ENCODE data around the gene GFRA1.
A peak's percentile ranks its signal among the peaks of the same experiment; 100 is the strongest.

The GFRA1 gene

GRCh38 chr10:116160271-116160670 lies 112.7 kb downstream of the GFRA1 start:
- DNase-seq (ENCODE audit: low read depth in 2 of 2) = no peak

GRCh38 chr10:116159197-116159596 lies 113.8 kb downstream of the GFRA1 start:
- DNase-seq (ENCODE audit: low read depth in 2 of 2) = no peak

- DNase-seq (ENCODE audit: low read depth in 2 of 2) = no peak
Observed at GRCh38 chr10:116158036-116158435, 115.0 kb downstream of the GFRA1 start.

GRCh38 chr10:116157485-116157884 lies 115.5 kb downstream of the GFRA1 start:
- DNase-seq (ENCODE audit: low read depth in 2 of 2) = no peak

GRCh38 chr10:116156819-116157218 lies 116.2 kb downstream of the GFRA1 start:
- DNase-seq (ENCODE audit: low read depth in 2 of 2) = no peak

GRCh38 chr10:116155191-116155590 lies 117.8 kb downstream of the GFRA1 start:
- no peak for DNase-seq (ENCODE audit: low read depth in 2 of 2)

GRCh38 chr10:116154651-116155050 lies 118.4 kb downstream of the GFRA1 start:
- DNase-seq (ENCODE audit: low read depth in 2 of 2) = no peak

GRCh38 chr10:116151076-116151475 lies 121.9 kb downstream of the GFRA1 start:
- DNase-seq (ENCODE audit: low read depth in 2 of 2) = no peak

GRCh38 chr10:116150606-116151005 lies 122.4 kb downstream of the GFRA1 start:
- no peak for DNase-seq (ENCODE audit: low read depth in 2 of 2)

- peak in 1 of 2 donors; percentile 7 for DNase-seq (ENCODE audit: low read depth in 2 of 2)
Observed at GRCh38 chr10:116147147-116147905, 125.7 kb downstream of the GFRA1 start.

GRCh38 chr10:116146372-116147140 lies 126.5 kb downstream of the GFRA1 start:
- DNase-seq (ENCODE audit: low read depth in 2 of 2) = no peak

- DNase-seq (ENCODE audit: low read depth in 2 of 2) = no peak
Observed at GRCh38 chr10:116143673-116144222, 129.3 kb downstream of the GFRA1 start.

- no peak for DNase-seq (ENCODE audit: low read depth in 2 of 2)
Observed at GRCh38 chr10:116141855-116142254, 131.2 kb downstream of the GFRA1 start.

- no peak for DNase-seq (ENCODE audit: low read depth in 2 of 2)
Observed at GRCh38 chr10:116141246-116141645, 131.8 kb downstream of the GFRA1 start.

GRCh38 chr10:116139886-116140285 lies 133.1 kb downstream of the GFRA1 start:
- no peak for DNase-seq (ENCODE audit: low read depth in 2 of 2)

GRCh38 chr10:116138897-116139296 lies 134.1 kb downstream of the GFRA1 start:
- no peak for DNase-seq (ENCODE audit: low read depth in 2 of 2)

GRCh38 chr10:116136261-116136660 lies 136.7 kb downstream of the GFRA1 start:
- no peak for DNase-seq (ENCODE audit: low read depth in 2 of 2)

GRCh38 chr10:116134322-116134721 lies 138.7 kb downstream of the GFRA1 start:
- DNase-seq (ENCODE audit: low read depth in 2 of 2) = no peak

GRCh38 chr10:116133634-116134033 lies 139.4 kb downstream of the GFRA1 start:
- no peak for DNase-seq (ENCODE audit: low read depth in 2 of 2)

- DNase-seq (ENCODE audit: low read depth in 2 of 2) = no peak
Observed at GRCh38 chr10:116132780-116133399, 140.1 kb downstream of the GFRA1 start.

- no peak for DNase-seq (ENCODE audit: low read depth in 2 of 2)
Observed at GRCh38 chr10:116130006-116130405, 143.0 kb downstream of the GFRA1 start.

GRCh38 chr10:116126954-116127695 lies 145.9 kb downstream of the GFRA1 start:
- no peak for DNase-seq (ENCODE audit: low read depth in 2 of 2)

Data from stimulated activated CD8-positive, alpha-beta memory T cell treated with anti-CD3 and anti-CD28 coated beads, Interleukin-7, amount 100 ng/mL, for 4 hours (primary cell).